Measurements from ENCODE around the gene KRTAP8-1.
A peak's percentile ranks its signal among the peaks of the same experiment; 100 is the strongest.

The KRTAP8-1 gene, protein sequence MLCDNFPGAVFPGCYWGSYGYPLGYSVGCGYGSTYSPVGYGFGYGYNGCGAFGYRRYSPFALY

GRCh38 chr21:30813174-30813573, at the start of gene KRTAP8-1:
KRTAP8-1 (minus strand) TSS chr21:30813274; CDS start chr21:30813220, 54 bp downstream.
- DNase-seq = no peak

DNA sequence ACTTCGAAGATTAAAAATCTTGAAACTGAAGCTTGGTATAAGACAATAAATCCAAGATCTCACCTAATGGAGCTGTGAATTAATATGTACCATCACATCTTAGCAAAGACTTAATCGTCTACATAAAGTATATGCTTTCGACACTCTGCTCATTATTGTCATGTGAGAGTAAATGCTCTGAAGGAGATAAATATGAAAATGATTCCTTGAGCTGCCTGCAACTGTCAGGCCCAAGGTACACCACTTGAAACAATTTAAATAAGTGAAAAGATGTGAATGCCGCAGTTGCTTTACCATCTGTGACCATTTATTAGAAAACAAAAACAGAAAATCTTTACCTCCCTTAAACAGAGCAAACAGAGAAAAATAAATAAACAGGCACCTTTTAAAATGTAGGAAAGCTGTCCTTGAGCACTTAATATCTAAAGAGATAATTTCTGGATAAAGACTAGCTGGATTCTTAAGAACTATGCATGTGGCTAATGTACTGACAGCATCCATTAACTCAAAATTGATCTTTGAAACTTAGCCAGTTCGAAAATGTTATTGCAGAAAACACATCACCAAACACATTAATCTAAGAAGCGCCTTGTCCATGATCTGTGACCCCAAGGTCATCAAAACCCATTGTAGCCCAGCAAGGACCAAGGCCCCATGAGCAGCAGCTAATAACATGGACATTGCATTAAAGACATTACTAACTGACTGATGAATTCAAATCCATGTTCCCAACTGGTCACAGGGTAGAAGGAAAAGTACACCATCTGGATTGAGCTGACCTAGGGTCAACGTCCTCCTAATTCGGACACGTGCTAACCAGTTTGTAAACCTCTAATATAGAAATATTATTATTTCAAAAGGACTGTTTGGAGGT, 34.8 kb upstream of the KRTAP8-1 start:
- DNase-seq = no peak

DNA sequence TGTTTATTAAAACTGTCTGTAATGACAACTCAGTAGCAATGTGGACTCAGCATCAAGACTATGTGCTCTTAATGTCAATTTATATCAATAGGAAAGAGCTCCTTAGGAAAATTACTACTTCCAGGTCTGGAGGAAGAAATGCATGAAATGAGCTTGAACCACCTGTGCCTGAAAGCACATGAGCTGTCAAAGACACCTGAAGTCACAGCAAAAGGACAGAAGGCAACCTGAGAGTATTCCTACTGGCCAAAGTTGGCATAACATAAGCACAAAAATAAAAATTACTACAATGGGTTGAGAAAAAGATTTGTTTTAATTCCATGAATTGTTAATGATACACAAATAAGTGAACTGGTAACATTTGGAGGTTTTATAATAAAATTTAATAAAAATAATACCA, 29.9 kb upstream of the KRTAP8-1 start:
- DNase-seq = no peak

DNA sequence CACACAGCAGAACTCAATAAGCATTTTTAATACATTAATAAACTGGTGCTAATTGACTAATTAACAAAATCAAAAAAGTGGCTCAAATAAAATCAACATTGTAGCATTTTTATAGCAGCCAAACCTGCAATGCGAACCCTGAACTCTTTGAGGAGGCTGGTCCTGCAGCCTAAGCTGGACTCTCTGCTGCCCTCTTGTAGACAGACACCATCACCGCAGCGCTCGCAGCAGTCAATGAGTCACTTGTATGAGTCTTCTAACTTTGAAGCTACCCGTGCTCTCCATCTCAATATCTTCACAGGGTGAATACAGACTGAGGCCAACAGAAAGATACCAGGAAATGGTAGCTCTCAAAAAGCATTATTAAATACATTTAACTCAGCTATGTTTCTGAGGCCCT, 26.2 kb upstream of the KRTAP8-1 start:
- peak in 1 of 2 donors; percentile 7 for DNase-seq

- no peak for DNase-seq
Observed at GRCh38 chr21:30838536-30838935, 25.5 kb upstream of the KRTAP8-1 start.

GRCh38 chr21:30831194-30831765, 18.2 kb upstream of the KRTAP8-1 start:
- DNase-seq = peak; percentile 11 to 47

DNA sequence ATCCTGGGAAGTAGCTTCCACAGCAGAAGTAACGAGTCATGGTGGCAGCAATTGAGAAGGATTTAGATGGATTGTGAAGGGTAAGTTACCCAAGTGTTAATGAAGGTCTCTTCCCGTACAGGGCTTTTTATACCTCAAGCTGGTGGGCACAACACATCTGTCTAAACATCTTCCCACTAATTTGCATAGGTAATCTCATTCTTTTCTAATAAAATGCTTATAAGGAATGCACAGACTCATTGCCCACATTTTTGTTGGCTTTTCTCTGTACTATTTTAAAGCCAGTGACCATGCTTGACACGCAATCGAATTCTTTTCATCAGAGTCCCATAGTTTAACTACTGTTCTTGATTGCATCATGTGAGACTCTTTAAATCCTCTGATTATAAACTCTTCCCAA, 16.6 kb upstream of the KRTAP8-1 start, which contains the start of gene KRTAP7-1:
Gene KRTAP7-1 (minus strand): TSS at position 101 of the 400 bp plus-strand sequence. CDS start 61 bp downstream, at position 40.
- DNase-seq = no peak

DNA sequence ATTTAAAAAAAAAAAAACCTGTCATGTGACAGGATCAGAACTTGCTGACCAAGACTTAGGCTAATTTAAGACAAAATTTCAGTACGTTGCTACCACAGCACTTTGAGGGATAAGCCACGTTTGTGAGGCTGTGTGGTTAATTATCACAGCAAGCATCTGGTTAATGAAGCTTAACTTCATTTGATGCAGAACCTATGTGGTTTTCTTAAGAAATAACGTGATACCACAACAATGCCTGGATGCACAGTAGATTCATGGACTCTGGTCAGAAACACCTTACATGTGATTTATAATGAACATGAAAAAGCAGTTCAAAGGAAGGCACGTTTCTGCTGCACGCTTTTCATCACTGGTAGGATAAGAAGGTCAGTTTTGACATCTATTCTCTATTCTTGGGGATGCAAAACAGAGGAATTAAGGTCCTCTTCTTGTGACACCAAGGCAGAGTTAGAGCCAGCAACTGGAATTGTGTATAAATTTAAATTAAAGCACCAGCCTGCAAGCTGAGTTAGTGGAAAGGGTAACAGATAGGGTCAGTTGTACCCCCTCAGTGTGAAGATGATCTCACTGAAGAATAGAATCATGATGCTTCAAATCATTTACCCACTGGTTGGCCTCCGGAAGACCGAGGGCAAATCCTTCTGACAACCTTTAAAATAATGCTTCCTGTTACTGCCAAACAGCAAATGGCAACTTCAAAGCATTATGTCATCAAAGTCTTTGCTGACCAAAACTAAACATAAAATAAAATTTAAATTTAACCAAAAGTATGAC, 6.0 kb upstream of the KRTAP8-1 start:
- no peak for DNase-seq

- no peak for DNase-seq
Observed at GRCh38 chr21:30800605-30801004, 12.5 kb downstream of the KRTAP8-1 start.

- DNase-seq = no peak
Observed at GRCh38 chr21:30793581-30794314, 19.3 kb downstream of the KRTAP8-1 start.

DNA sequence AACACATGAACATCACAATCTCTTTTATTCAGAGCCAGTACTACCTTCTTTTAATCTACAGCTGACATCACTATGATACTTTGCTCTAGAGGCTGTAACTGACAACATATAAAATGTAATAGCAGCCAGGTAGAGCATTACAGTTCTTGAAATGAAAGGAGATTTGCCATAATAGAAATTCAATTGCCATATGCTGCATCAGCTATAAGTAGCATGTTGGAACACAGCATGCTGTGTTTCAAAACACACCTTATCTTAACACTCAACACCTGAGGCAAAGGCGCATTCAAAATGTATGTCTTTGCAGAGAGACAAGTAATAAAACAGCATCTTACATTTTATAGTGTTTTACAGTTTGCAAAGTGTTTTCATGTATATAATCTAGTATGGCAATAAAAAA, 33.8 kb downstream of the KRTAP8-1 start:
- DNase-seq = no peak

- DNase-seq = no peak
Observed at GRCh38 chr21:30769724-30770431, 43.2 kb downstream of the KRTAP8-1 start.
